ENCODE measurements around the gene ZNF791. TPM values are rescaled to one million over a fixed set of nuclear protein-coding genes. Genes with fewer than 3 reads are reported as not detected.

Gene ZNF791
- total and polyA plus RNA-seq, 2 of the 13 experiments (the other 11 are each of a cell fraction or from before 2014, with no cell fraction given): 12.8 to 17.4 TPM

GRCh38 chr19:12611361-12611699 is 610 bp downstream of the ZNF791 start (continued):
- TF ChIP-seq UBTF (CRISPR knock-in tag; IDR thresholded peaks at IDR 0.05) (no peak), RARG (CRISPR knock-in tag; IDR thresholded peaks at IDR 0.05; ENCODE audit: low read depth) (no peak), TIGD3 (CRISPR knock-in tag; IDR thresholded peaks at IDR 0.05; ENCODE audit: borderline replicate concordance) (no peak), CEBPG (CRISPR knock-in tag; IDR thresholded peaks at IDR 0.05) (no peak), LCORL (IDR thresholded peaks at IDR 0.05) (no peak), LCORL (CRISPR knock-in tag; IDR thresholded peaks at IDR 0.05) (peak; percentile 10; the same call in 1 of the 2 replicates)

- in situ Hi-C loops (cut with HindIII; ENCODE audit: extremely low pct_ligation_motif_present, low pct_unique_long_range_greater_than_20kb): no loop called here
- peaks cover 32% of the 10 kb centered on the region for H3K4me1 ChIP-seq (ENCODE audit: insufficient read depth, low read length)
- H3K4me2 ChIP-seq (ENCODE audit: low read depth, low read length): no peak overlapping the region
- H3K27me3 ChIP-seq (ENCODE audit: control insufficient read depth in 1 of 2, insufficient read depth in 2 of 2, low read length in 2 of 2): no peaks in the 10 kb centered on the region
- peaks cover 67% of the 10 kb centered on the region for H3K79me2 ChIP-seq (ENCODE audit: insufficient read depth, low read length)
- peaks cover 3 to 17% of the 10 kb centered on the region in 2 experiments; a peak in 2 of 5 replicates for H3K36me3 ChIP-seq (replicated peaks in 1 of 2; ENCODE audit: control insufficient read depth in 1 of 2, insufficient read depth in 2 of 2, low read length in 2 of 2)
- no peaks in the 10 kb centered on the region for H3K9me3 ChIP-seq (ENCODE audit: low read length)
- no peak overlapping the region for H3K4me3 ChIP-seq (replicated peaks in 1 of 3; ENCODE audit: insufficient read depth in 1 of 3, low read depth in 2 of 3, low read length in 3 of 3)
- no peak overlapping the region for H3K9ac ChIP-seq (ENCODE audit: insufficient read depth, low read depth, low read length)
- intact Hi-C loops (cut with micrococcal nuclease; ENCODE audit: unreplicated experiment): no loop called here
- CTCF ChIA-PET (ENCODE audit: low intra/inter-chr PET ratio, low total read pairs): no interaction called here
- ATAC-seq: no peak
- peaks cover 12% of the 10 kb centered on the region for H4K20me1 ChIP-seq (ENCODE audit: insufficient read depth, low read length)
- no peak overlapping the region for H3K27ac ChIP-seq (ENCODE audit: extremely low read length, insufficient read depth, low read length)
- 100% methylated on average over 4 of the region's 4 CpGs for WGBS (ENCODE audit: low lambda C conversion rate)
- FAIRE-seq: no peak
- H2AFZ ChIP-seq (ENCODE audit: low read length): no peak overlapping the region
- no peak for DNase-seq (ENCODE audit: low spot score)
- POLR2A ChIA-PET: no interaction called here
- BruUV-seq (replicated peaks): TSS peak; percentile 2
- no peak for TF ChIP-seq ZNF337 (CRISPR knock-in tag; IDR thresholded peaks at IDR 0.05; ENCODE audit: borderline replicate concordance, low read depth)
- TF ChIP-seq ETV6 (CRISPR knock-in tag; conservative IDR thresholded peaks at IDR 0.05): no peak
- TF ChIP-seq GABPB1 (CRISPR knock-in tag; IDR thresholded peaks at IDR 0.05): no peak
- TF ChIP-seq MEIS2 (CRISPR knock-in tag; IDR thresholded peaks at IDR 0.05): no peak
- TF ChIP-seq SRSF9 (IDR thresholded peaks at IDR 0.05; ENCODE audit: borderline replicate concordance, insufficient read depth, low read depth, low read length, poor library complexity, severe bottlenecking): no peak
- no peak for TF ChIP-seq ZC3H4 (CRISPR knock-in tag; IDR thresholded peaks at IDR 0.05; ENCODE audit: borderline replicate concordance)
- no peak for TF ChIP-seq HINFP (CRISPR knock-in tag; IDR thresholded peaks at IDR 0.05; ENCODE audit: low read depth)
These were observed 6.9 kb downstream of the ZNF791 start for GRCh38 chr19:12617646-12618045.
